ENCODE measurements around the gene TRANK1.
"Not testable (repeated sequence)": the region's sequence is repeated elsewhere in the genome, so short reads cannot be mapped to it uniquely, and the experiment has no call there.

Gene TRANK1

GRCh38 chr3:36881735-36882134, 63.1 kb downstream of the TRANK1 start:
- DNase-seq = no peak

- not testable (repeated sequence) for DNase-seq
Observed at GRCh38 chr3:36879842-36880241, 65.0 kb downstream of the TRANK1 start.

DNA sequence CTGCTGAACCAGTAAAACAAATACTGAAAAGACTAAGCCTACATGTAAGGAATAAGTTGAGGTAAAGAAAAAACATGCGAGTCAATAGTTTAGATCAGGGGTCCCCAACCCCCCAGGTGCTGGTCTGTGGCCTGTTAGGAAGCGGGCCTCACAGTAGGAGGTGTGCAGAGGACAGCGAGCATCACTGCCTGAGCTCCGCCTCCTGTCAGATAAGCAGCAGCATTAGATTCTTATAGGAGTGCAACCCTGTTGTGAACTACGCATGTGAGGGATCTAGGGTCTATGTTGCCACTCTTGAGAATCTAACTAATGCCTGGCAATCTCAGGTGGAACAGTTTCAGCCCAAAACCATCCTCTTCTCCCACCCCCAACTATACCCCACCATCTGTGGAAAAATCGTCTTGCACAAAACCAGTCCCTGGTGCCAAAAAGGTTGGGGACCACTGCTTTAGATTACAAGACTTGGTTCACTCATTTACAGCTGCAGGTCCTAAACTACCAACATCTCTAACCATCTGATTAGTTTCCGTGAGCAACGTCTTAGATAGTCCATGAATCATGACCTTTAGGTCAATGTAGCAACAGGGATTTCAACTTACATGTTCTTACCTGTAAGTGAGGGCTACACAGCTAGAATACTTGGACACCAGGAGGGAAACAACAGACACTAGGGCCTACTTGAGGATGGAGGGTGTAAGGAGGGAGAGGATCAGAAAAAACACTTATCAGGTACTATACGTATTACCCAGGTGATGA, 66.7 kb downstream of the TRANK1 start:
- DNase-seq = no peak

DNA sequence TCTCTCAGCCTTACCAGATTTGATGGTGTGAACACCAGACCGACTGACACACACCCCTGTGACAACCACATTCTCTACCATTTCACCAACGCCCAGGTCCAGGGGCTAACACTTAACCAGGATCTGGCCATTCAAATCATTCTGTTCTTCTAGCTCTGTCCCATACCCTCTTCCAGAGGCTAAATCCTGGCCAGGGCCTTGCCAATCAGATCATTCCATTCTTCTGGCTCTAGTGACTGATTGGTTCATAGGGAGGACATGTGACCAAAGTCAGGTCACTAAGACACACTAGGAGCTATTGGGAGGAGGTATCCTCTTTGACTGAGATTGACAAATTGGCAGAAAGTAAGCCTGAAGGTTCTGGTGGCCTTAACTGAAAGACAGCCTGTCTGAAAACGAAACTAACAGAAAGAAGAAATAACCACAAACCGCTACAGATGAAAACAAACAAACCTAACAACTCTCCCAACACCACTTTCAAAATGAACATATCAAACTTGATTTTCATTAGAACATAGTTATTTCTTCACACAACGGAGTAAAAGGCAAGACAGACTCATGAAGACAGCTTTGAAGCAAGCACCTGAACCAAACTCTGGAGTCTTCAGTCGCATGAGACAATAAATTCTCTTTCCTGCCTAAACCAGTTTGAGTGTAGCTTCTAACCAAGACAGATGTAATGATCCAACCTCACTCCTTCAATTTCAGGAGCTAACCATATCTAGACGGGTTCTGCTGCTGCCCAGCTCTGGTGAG, 68.5 kb downstream of the TRANK1 start:
- no peak for DNase-seq

GRCh38 chr3:36875397-36875796, 69.5 kb downstream of the TRANK1 start:
- no peak for DNase-seq

DNA sequence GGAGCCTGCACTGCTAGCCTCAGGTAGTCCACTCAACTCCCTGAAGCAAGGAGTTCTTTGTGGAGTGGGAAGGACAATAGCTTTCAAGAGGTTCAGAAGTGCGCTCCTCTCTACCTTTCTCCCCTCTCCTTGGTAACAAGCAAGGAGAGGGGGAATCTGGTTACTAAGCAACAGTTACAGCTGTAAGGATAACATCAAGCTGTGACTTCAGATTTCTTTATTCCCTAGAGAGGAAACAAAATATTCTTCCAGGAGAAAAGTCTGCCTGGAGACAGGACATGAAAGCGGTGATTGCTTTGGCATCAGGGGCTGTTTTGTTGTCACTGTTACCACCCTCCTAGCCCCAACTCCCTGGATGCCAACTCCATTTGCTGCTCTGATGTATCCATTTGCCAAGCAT, 70.4 kb downstream of the TRANK1 start:
- DNase-seq = peak; percentile 4

DNA sequence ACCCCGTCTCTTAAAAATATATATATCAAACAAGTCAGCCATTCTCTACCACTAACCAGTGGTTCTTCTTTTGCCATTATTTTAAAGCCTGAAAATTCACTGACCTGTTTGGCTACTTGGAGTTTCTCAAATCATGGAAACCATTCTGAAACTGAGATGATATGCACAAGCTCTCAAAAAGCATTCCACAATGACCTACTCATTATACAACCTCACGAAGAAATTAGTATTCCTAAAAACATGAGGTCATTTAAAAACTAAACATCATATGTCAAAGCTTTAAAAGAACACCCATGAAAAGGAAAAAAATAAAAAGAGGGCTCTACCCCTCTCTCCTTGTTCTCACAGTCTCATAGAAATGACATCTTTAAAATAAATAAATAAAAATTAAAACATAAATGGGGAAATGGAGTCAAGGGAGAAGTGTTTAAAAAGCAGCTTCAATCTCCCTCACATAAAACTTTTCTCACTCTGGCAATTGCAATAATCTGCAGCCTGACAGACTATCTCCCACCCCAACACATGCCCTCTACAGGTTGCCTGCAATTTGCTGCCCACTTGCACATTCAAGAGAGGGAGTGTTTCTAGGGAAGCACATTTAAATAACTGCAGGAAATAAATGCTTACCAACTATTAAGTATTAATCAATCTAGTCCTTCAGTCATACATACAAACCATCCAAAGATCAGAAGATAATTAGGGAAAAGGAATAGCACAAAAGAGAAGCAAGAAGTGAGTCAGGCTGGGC, 73.3 kb downstream of the TRANK1 start:
- DNase-seq = no peak

- DNase-seq = peak; percentile 38
Observed at GRCh38 chr3:36868614-36869436, 76.0 kb downstream of the TRANK1 start.

DNA sequence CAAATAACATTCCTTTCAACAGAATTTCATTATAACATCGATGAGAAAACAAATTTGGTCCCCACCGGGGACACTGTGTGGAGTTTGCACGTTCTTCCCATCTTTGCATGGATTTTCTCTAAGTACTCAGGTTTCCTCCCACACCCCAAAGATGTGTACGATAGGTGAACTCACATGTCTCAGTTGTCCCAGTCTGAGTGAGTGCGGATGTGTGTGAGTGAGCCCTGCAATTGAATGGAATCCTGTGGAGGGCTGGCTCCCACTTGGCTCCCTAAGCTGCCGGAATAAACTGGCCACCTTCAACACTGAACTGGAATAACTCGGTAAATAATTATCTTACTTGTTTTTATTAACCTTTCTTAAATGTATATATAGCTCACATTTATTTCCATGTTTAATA, 77.0 kb downstream of the TRANK1 start:
- DNase-seq = no peak

DNA sequence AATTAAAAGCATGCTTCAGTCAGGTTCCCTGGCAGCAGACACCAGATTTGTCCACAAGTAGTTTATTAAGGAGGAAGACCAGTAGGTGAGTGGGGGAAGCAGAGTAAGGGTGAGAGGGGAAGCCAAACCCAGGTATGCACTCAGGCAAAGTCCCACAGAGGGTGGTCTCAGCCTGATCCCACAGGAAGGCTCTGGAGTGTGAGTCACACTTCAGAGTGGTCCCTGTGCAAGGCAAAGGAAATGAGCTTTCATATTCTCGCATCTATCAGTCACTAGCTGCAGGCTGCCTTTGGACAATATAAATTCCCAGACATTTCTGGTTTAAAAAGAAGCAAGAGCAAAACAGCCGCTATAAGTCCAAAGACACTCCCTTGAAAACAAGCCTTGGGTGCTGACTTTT, 78.5 kb downstream of the TRANK1 start:
- no peak for DNase-seq

DNA sequence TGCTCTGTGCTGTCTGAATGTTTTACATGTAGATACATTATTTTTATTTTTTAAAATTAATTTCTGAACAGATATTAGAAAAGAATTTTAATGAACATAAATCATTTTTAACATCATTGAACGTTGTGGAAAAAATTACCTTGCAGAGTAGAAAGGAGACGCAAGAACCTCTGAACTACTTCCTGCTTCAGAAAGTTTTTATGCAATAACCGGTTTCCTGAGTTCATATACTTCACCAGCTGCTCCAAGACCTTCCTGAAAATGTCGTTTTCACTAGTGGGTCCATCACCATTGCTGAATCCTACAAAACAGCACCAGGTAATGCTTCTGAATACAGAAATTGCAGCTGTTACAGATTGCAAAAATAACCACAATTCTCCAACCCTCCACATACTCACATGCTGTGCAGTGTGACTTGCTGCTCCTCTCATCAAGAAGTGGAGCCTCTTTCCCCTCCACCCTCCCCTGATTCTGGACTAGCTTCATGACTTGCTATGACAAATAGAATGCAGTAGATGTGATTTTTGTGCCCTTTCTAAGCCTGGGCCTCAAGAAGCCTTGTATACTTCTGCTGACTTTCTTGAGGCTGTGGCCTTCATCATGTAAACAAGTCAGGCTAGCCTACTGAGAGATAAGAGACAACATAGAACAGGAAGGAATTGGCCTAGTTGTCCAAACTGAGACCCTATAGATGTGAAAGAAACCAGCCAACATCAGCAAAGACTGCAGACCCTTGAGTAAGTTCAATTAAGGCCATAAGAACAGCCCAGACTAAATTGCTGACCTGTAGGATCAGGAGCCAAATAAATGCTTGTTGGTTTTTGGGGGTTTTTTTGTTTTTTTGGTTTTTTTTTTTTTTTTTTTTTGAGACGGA, 80.4 kb downstream of the TRANK1 start:
- no peak for DNase-seq

DNA sequence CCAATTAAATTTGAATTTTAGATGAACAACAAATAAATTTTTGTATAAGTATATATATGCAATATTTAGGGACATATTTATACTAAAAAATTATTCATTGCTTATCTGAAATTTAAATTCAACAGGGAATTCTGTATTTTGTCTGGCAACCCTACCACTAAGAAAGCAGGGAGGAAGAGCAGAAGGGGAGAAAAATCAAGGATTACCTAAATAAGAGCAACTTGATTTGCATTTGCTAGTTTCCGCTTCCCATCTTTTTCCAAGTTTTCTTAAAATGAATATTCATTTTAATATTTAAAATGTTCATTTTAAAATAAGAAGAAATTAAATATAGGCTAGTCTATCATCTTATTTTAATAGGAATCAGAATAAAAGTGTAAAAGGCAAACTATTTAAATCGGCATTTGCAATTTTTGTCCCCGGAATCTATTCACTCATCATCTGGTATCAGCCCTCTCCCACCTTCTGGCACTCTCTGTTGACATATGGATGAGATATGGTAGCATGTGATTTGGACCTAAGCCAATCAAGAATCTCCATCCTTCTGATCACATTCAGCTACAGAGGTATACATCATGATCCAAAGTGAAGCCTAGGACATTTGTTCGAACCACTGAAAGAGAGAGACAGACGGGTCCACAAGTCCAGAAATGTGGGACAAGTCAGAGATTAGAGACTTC, 82.6 kb downstream of the TRANK1 start:
- no peak for DNase-seq

- DNase-seq = no peak
Observed at GRCh38 chr3:36859494-36859893, 85.4 kb downstream of the TRANK1 start.

GRCh38 chr3:36852071-36852470, 92.8 kb downstream of the TRANK1 start:
- DNase-seq = no peak

- no peak for DNase-seq
Observed at GRCh38 chr3:36850743-36851142, 94.1 kb downstream of the TRANK1 start.

DNA sequence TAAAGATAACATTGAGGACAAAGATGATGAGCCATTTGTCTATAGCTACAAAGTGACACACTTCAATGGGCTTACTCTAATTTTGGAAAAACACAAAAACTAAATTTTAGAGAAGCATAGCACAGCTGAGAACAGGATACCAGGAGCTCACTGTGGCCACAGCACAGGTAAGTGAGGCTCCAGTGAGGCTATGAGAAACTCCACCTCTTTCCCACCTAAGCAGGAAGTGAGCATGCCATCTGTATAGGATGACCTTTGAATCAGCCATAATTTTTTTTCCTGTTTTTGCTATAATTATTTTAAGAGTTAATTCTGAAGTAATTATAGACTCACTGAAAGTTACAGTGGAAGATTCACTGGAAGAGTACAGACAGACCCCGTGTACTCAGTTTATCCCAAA, 98.4 kb downstream of the TRANK1 start:
- no peak for DNase-seq

DNA sequence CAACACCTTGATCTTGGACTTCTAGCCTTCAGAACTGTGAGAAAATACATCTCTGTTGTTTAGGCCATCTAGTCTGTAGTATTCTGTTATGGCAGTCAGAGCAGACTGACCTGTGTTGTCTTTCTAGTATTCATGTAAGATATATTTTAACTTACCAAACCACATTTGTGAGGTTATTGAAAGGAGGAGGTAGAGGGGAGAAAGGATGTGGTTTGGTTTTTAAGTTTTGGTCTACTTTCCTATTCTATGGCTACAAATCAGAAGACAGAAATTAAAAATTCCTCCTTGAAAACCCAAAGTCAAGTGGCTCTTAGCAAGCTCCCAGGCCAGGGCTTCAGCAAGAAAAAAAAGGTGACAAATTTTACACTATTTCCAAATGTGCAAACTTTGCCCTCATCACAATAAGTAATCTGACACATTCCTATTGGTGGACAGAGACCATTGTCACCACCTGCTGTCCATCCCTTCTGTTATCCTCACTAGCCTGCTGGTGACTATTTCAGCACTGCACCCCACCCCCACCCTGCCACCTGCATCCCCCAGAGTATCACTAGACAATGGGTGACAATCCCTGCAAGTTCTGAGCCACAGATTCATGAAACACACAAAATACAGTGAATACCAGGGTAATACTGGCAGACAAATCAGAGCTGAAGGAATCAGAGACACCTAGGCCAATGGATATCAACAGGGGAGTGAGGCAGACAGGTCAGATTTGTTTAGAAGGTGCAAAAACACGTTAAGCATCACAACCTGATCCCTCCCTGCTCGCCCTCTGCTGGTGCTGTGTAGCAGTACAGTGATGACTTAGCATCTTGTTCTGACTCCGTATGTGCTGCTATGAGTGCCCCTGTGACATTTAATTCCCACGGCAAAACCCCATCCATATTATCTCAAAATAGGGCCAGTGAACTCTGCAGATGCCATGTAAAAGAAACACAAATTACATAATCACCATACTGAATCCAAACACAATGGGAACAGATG, 101.5 kb downstream of the TRANK1 start:
- DNase-seq = no peak

DNA sequence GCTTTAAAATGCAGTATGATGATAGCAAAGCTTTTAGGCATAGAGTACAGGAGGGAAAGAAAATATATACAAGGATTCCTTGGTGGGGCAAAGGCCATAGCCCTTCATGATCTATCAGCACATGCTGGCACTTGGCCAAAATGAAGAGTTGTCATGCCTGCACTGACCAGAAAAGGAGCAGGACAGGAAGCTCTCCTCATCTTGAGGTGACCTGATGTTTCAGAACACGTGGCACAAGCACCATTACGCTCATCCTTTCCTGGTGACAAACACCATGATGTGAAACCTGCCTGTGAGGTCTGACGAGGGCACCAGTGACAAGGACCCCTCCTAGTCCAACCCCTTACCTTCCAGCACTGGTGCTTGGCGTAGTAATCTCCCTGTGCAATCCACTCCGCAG, 102.6 kb downstream of the TRANK1 start:
- no peak for DNase-seq

DNA sequence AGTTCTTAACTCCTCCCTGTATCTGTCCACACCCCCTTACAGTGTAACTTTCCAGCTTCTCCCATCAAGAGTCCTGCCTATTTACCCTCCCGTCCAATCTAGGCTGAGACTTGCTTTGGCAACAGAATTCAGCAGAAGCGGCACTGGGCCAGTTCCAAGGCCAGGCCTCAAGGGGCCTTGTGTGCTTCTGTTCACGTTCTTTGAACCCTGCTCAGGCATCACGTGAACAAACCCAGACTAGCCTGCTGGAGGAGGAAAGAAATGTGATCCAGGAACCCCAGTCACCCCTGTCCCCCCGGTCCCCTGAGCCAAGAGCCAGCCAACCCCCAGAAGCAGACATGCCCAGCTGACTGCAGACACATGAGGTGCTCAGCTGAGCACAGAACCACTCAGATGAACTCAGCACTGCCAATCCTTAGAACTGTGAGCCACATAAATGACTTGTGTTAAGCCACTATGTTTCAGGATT, 104.4 kb downstream of the TRANK1 start:
- DNase-seq = no peak

GRCh38 chr3:36837089-36837488, 107.8 kb downstream of the TRANK1 start:
- DNase-seq = no peak
